NCI-H128 (cell line): ENCODE data around the gene GJD4.

Source experiments
- DNase-seq: peaks from one replicate; lab custom pipeline; 2025; ENCODE audit not compliant: unreplicated experiment; lab: John Stamatoyannopoulos, UW

GJD4 gene, protein sequence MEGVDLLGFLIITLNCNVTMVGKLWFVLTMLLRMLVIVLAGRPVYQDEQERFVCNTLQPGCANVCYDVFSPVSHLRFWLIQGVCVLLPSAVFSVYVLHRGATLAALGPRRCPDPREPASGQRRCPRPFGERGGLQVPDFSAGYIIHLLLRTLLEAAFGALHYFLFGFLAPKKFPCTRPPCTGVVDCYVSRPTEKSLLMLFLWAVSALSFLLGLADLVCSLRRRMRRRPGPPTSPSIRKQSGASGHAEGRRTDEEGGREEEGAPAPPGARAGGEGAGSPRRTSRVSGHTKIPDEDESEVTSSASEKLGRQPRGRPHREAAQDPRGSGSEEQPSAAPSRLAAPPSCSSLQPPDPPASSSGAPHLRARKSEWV

GRCh38 chr10:35605191-35605590 lies at the start of gene GJD4:
Gene GJD4, plus strand, starts transcription at chr10:35605341. Its CDS starts 227 bp downstream, at chr10:35605568.
- DNase-seq = no peak

DNA sequence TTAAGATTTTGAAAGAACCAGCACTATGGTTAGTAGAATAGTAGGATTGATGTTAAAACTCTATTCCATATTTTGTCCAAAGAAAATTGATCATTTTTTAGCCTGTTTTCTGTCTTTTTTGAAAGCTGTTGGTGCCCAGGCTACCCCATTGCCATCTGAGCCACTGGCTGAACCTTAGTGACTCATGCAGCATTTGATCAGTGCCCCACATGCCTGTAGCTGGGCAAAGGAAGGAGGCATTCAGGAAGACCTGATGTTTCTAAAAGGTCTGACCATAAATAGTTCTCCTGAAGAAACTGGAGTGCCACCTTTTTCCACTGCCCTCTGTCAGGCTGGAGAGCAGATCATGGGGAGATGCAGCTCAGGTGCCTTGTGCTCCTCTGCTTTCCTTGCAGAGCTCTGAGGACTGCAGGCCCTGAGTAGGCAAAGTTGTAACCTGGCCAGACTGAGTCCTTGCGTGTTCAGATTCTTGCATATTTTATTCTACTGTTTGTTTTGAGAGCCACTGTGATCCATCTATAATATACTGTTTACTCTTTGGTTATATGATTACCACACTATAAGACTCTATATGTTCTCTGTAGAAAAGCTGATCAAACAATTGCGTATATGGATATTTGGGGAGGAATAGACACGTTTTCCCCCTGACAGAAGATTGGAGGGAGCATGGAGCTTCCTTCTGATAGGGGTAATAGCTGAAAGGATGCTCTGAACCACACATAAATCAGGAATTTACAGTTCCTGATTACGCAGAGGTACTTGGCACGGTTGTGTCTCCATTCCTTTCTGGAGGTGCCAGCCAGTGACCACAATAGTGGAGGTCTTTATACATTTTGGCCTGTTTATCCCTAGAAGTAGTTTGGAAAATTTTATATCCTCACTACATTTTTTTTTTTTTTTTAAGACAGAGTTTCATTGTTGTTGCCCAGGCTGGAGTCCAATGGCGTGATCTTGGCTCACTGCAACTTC lies 48.9 kb upstream of the GJD4 start:
- no peak for DNase-seq

GRCh38 chr10:35558276-35558675 lies 46.9 kb upstream of the GJD4 start:
- no peak for DNase-seq

DNA sequence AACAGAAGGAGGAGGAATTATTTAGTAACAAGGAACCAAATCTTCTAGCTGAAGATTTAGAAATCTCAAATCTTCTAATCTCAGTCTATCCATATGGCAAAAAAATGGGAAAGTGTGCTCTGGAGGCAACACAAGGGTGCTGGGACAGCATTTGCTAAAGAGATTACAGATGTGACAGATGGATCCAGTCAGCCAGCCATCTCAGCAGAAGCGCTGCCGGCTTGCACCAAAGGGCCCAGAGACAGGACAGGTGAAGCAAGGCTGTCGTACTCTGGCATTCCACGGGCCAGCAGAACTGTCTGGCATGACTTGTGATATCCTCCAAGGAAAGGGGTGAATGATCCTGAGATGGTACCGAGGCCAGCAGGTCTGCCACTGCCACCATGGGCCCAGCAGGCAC lies 45.7 kb upstream of the GJD4 start:
- DNase-seq = no peak

DNA sequence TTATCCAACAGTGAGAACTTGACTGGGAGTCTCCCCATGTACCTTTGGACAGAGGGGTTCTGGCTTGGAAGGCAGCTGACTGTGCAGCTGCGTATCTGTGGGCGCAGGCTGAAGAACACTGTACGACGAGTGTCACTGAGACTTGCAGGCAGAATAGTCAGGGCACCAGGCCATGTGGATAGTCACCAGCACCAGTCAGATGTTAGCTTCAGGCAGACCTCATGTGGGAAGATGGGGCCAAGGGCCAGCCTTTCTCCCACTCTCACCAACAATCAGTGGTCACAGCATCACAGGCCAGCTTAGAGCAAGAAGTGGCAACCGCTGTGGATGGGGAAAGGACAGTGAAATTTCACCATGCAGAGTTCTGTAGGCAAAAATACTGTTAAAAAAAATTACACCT lies 43.4 kb upstream of the GJD4 start:
- DNase-seq = no peak

DNA sequence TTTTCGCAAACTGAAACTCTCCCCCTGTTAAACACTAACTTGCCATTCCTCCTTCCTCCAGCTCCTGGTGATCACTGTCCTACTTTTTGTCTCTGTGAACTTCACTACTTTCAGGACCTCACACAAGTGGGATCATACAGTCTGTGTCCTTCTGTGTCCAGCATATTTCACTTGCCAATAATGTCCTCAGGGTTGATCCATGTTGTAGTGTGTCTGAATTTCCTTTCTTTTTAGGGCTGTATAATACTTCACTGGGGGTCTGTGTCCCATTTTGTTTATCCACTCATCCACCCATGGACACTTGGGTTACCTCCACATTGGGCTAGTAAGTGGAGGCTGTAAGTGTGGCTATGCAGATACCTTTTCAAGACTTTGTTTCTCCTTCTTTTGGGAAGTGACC lies 42.7 kb upstream of the GJD4 start:
- DNase-seq = no peak

DNA sequence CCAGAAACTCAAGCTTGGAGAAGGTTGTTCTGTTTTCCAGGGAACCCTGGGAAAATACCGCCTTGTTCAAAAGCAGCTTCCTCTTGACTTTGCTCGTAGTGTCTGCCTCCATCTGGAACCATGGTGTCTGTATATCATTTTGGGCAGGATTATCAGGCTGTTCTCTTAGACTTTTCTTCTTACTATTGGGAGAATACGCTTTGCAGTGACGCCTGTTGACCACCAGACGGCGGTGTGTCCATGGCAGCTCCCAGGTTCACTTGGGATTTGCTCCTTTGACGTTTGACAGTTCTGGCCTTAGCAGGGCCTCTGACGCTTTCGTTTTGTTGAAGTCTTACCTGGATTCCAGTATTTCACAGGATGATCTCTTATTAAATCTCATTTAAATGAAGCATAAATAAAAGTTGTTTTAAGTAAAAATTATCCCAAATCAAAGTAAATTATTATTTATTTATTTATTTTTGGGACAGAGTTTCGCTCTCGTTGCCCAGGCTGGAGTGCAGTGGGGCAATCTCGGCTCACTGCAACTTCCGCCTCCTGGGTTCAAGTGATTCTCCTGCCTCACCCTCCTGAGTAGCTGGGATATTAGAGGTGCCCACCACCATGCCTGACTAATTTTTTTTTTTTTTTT lies 41.8 kb upstream of the GJD4 start:
- no peak for DNase-seq

- DNase-seq = no peak
Observed at GRCh38 chr10:35564341-35564968, 40.7 kb upstream of the GJD4 start.

- no peak for DNase-seq
Observed at GRCh38 chr10:35565602-35566081, 39.5 kb upstream of the GJD4 start.

- DNase-seq = no peak
Observed at GRCh38 chr10:35567951-35568350, 37.2 kb upstream of the GJD4 start.

DNA sequence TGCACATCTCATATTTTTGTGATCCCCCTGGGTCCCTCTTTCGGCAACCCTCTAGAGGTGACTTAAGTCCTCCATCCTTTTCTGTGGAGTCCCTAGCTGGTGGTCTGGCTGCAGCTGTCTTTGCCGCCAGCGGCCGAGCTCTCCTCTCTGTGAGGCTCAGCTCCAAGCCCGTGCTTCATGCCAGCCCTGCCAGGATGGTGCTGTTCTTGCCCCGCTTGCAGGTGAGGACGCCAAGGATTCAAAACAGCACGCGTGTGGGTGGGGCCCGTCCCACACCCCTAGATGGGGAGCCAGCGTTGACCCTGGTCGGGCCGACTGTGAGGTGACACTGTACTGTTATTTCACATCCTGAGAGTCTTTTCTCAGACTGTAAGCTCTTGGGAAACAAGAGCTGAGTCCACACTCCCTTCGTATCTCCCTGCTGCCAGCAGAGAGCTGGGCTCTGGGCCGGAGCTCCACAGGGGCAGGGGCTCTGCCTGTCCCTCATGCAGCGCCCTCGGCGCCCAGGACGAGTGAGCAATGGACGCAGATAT lies 36.6 kb upstream of the GJD4 start:
- no peak for DNase-seq

DNA sequence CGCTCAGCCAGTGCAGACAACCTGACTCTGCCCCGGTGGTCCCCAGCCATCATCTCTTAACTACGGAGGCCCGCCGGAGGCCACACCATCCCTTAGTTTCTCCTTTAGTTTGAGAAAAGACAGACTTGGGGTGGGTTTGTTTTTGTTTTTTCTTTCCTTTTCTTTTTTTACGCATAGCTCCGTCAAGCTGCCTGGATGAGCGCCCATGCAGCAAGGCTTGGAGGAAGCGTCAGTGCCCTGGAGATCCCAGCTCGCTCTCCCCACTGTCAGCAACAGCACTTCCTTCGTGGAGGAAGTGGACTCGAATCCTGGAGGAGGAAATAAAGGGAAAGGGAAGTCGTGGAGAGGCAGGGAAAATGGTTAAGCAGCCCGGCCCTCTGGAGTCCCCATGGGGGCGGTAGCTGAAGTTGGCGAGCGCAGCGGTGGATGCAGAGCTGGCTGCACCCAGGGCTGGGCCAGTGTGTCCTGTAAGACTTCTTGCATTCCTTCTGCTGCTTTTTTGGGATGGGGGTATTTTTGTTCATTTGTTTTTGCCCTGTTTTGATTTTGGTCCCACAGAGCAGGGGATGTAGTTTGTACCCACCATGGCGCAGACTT lies 35.9 kb upstream of the GJD4 start:
- no peak for DNase-seq

DNA sequence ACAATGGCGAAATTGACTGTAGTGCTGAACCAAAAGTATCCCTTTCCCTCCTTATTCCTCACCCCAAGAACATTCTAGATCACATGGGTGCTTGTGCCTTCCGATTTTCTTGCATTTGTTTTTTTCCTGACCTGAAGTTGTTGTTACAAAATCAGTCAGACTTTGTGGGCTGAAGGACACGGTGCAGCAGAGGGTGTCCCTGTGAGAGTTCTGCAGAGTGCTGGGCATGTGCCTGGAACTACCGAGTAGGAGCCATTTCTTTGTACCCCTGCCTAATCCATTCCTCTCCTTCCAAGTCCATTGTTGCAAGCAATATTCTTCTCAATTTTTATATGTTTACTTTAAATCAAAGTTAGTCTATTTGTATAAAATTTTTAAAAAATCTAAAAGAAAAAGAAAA lies 35.3 kb upstream of the GJD4 start:
- no peak for DNase-seq

- no peak for DNase-seq
Observed at GRCh38 chr10:35570397-35570796, 34.7 kb upstream of the GJD4 start.

GRCh38 chr10:35572583-35572982 lies 32.6 kb upstream of the GJD4 start:
- DNase-seq = no peak

DNA sequence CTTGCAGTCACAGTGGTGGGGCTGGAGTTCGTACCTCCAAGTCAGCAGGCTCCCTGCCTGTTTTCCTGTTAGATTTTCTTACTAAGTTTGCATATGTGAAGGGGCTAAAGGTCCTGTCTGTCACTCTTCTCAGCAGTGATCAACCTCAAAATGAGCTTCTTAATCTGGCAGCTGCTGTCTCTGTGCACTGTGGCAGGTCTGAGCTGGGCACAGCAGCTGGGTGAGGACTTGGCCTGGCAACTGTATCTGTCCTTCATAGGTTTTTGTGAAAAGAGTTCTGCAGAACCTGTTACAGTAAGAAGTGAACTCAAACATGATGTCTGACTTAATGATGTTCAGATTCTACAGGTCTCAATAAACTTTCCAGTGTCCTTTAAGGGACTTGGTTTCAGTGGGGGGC lies 31.3 kb upstream of the GJD4 start:
- no peak for DNase-seq

GRCh38 chr10:35574924-35575352 lies 30.2 kb upstream of the GJD4 start:
- DNase-seq = no peak

DNA sequence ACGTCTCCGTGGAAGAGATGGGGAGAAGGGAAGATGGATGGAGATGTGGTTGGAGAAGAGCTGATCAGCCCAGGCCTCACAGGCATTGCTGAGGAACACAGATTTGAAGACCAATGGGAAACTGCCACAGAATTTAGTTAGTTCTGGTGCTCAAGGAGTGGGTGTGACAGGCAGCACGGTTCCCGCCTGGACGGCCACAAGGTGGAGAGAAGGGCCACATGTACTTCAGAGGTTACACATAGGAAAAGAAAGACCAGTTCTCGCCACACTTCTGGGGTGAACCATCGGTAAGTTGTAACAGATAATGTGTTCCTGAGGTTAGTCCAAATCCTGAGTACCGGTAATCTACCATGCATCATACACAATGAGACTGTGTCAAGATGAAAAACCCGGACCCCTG lies 29.5 kb upstream of the GJD4 start:
- DNase-seq = no peak

- DNase-seq = no peak
Observed at GRCh38 chr10:35576730-35577129, 28.4 kb upstream of the GJD4 start.

DNA sequence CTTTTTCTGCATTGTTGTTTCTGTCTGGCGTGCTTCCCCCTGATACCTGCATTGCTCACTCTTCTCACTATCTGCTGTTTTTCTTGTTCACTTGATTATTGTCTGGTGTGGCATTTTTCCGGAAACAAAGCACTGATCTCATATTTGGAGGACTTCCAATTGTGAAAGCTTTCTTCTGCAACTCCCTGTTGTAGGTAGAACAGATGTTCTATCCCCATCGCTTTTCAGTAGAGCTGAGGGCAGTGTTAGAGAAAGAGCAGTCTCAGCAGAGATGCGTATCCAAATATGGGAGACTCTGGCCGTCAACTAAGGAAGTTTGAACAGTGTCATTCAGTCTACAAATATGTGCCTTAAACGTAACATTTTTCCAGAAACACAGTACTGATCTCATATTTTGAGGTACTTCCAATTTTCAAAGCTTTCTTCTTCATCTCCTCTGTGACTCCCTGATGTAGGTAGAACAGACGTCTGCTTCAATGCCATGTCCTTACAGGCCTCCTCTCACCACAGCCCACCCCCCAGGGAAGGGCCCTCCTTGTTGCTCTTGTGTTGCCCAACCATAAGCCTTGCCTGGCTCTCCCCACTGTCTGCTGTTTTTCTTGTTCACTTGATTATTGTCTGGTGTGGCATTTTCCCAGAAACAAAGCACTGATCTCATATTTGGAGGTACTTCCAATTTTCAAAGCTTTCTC lies 27.1 kb upstream of the GJD4 start:
- no peak for DNase-seq
